ENCODE results near the gene GPI.

- TF ChIP-seq POLR2AphosphoS5 (IDR thresholded peaks at IDR 0.05; ENCODE audit: low read depth, low read length): no peak
- TF ChIP-seq, protein P1, sequence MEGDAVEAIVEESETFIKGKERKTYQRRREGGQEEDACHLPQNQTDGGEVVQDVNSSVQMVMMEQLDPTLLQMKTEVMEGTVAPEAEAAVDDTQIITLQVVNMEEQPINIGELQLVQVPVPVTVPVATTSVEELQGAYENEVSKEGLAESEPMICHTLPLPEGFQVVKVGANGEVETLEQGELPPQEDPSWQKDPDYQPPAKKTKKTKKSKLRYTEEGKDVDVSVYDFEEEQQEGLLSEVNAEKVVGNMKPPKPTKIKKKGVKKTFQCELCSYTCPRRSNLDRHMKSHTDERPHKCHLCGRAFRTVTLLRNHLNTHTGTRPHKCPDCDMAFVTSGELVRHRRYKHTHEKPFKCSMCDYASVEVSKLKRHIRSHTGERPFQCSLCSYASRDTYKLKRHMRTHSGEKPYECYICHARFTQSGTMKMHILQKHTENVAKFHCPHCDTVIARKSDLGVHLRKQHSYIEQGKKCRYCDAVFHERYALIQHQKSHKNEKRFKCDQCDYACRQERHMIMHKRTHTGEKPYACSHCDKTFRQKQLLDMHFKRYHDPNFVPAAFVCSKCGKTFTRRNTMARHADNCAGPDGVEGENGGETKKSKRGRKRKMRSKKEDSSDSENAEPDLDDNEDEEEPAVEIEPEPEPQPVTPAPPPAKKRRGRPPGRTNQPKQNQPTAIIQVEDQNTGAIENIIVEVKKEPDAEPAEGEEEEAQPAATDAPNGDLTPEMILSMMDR (IDR thresholded peaks at IDR 0.05): no peak
Observed at GRCh38 chr19:34393031-34393430, 28.0 kb downstream of the GPI start.

Measured in Panc1 (cell line).